Measurements from ENCODE around the gene LGSN.
"Not testable (repeated sequence)": the region's sequence is repeated elsewhere in the genome, so short reads cannot be mapped to it uniquely, and the experiment has no call there.

Gene LGSN

GRCh38 chr6:63305277-63305676 lies 14.5 kb downstream of the LGSN start:
- DNase-seq = no peak

- no peak for DNase-seq
Observed at GRCh38 chr6:63303476-63303875, 16.3 kb downstream of the LGSN start.

GRCh38 chr6:63299667-63300066 lies 20.1 kb downstream of the LGSN start:
- no peak for DNase-seq

- DNase-seq = no peak
Observed at GRCh38 chr6:63295553-63296194, 24.1 kb downstream of the LGSN start.

- no peak for DNase-seq
Observed at GRCh38 chr6:63290492-63291058, 29.2 kb downstream of the LGSN start.

GRCh38 chr6:63289269-63289872 lies 30.4 kb downstream of the LGSN start:
- DNase-seq = no peak

GRCh38 chr6:63280639-63281180 lies 39.1 kb downstream of the LGSN start:
- no peak for DNase-seq

GRCh38 chr6:63278916-63279315 lies 40.9 kb downstream of the LGSN start:
- DNase-seq = no peak

GRCh38 chr6:63275953-63276352 lies 43.8 kb downstream of the LGSN start:
- DNase-seq = no peak

- DNase-seq = not testable (repeated sequence)
Observed at GRCh38 chr6:63274795-63275430, 44.9 kb downstream of the LGSN start.

- DNase-seq = no peak
Observed at GRCh38 chr6:63272397-63272796, 47.4 kb downstream of the LGSN start.

GRCh38 chr6:63269470-63269869 lies 50.3 kb downstream of the LGSN start:
- no peak for DNase-seq

GRCh38 chr6:63268574-63268973 lies 51.2 kb downstream of the LGSN start:
- DNase-seq = no peak

- no peak for DNase-seq
Observed at GRCh38 chr6:63267828-63268227, 52.0 kb downstream of the LGSN start.

- no peak for DNase-seq
Observed at GRCh38 chr6:63267046-63267445, 52.7 kb downstream of the LGSN start.

- DNase-seq = no peak
Observed at GRCh38 chr6:63263444-63263843, 56.3 kb downstream of the LGSN start.

- no peak for DNase-seq
Observed at GRCh38 chr6:63261820-63262219, 58.0 kb downstream of the LGSN start.

- no peak for DNase-seq
Observed at GRCh38 chr6:63259153-63259552, 60.6 kb downstream of the LGSN start.

- no peak for DNase-seq
Observed at GRCh38 chr6:63249875-63250482, 69.8 kb downstream of the LGSN start.

GRCh38 chr6:63246581-63246980 lies 73.2 kb downstream of the LGSN start:
- DNase-seq = no peak

GRCh38 chr6:63245909-63246308 lies 73.9 kb downstream of the LGSN start:
- DNase-seq = no peak

- no peak for DNase-seq
Observed at GRCh38 chr6:63245420-63245819, 74.4 kb downstream of the LGSN start.

- no peak for DNase-seq
Observed at GRCh38 chr6:63236398-63236817, 83.4 kb downstream of the LGSN start.
